ENCODE measurements around the gene NAV2. TPM values are rescaled to one million over a fixed set of nuclear protein-coding genes. Genes with fewer than 3 reads are reported as not detected.
A peak's percentile ranks its signal among the peaks of the same experiment; 100 is the strongest.

The NAV2 gene
- total RNA-seq, 1 donor from 2014 or later: 47.3 TPM

GRCh38 chr11:20053572-20053971, 340.9 kb downstream of the NAV2 start:
- DNase-seq (ENCODE audit: low spot score): no peak

- no peak for DNase-seq (ENCODE audit: low spot score)
Measured at GRCh38 chr11:20054584-20054983, 341.9 kb downstream of the NAV2 start.

GRCh38 chr11:20055312-20055711, 342.7 kb downstream of the NAV2 start:
- no peak for DNase-seq (ENCODE audit: low spot score)

GRCh38 chr11:20056109-20056949, 343.7 kb downstream of the NAV2 start:
- DNase-seq (ENCODE audit: low spot score): peak; percentile 74

- DNase-seq (ENCODE audit: low spot score): no peak
Measured at GRCh38 chr11:20056950-20057943, 344.6 kb downstream of the NAV2 start.

GRCh38 chr11:20058749-20059458, 346.3 kb downstream of the NAV2 start:
- DNase-seq (ENCODE audit: low spot score): no peak

- no peak for DNase-seq (ENCODE audit: low spot score)
Measured at GRCh38 chr11:20059587-20060021, 347.0 kb downstream of the NAV2 start.

GRCh38 chr11:20060181-20060580, 347.5 kb downstream of the NAV2 start:
- DNase-seq (ENCODE audit: low spot score): no peak

GRCh38 chr11:20060647-20061205, 348.1 kb downstream of the NAV2 start:
- no peak for DNase-seq (ENCODE audit: low spot score)

GRCh38 chr11:20061776-20062175, 349.1 kb downstream of the NAV2 start:
- no peak for DNase-seq (ENCODE audit: low spot score)

- DNase-seq (ENCODE audit: low spot score): no peak
Measured at GRCh38 chr11:20064961-20065405, 352.3 kb downstream of the NAV2 start.

- DNase-seq (ENCODE audit: low spot score): no peak
Measured at GRCh38 chr11:20065406-20065805, 352.8 kb downstream of the NAV2 start.

GRCh38 chr11:20066013-20066782, 353.6 kb downstream of the NAV2 start:
- DNase-seq (ENCODE audit: low spot score): no peak

GRCh38 chr11:20066783-20067156, 354.1 kb downstream of the NAV2 start:
- no peak for DNase-seq (ENCODE audit: low spot score)

GRCh38 chr11:20067665-20068064, 355.0 kb downstream of the NAV2 start:
- DNase-seq (ENCODE audit: low spot score): no peak

- no peak for DNase-seq (ENCODE audit: low spot score)
Measured at GRCh38 chr11:20068691-20069090, 356.1 kb downstream of the NAV2 start.

GRCh38 chr11:20070459-20070858, 357.8 kb downstream of the NAV2 start:
- DNase-seq (ENCODE audit: low spot score): no peak

- no peak for DNase-seq (ENCODE audit: low spot score)
Measured at GRCh38 chr11:20075627-20076026, 363.0 kb downstream of the NAV2 start.

- DNase-seq (ENCODE audit: low spot score): no peak
Measured at GRCh38 chr11:20078846-20079245, 366.2 kb downstream of the NAV2 start.

- no peak for DNase-seq (ENCODE audit: low spot score)
Measured at GRCh38 chr11:20080032-20080685, 367.5 kb downstream of the NAV2 start.
